PC-9 (cell line): ENCODE measurements around the gene CYB5B.

ENCODE experiments used
- CTCF ChIP-seq: fragments of 200-600 bp; sonication (generic); conservative IDR thresholded peaks from 2 replicates; pipeline ENCODE4 v1.6.1; 2017; ENCODE audit warnings: mixed run types, antibody characterized with exemption, mild to moderate bottlenecking, moderate library complexity
- EZH2 ChIP-seq: fragments of 200-600 bp; sonication (generic); IDR thresholded peaks from 2 replicates; pipeline ENCODE4 v1.8.0; 2017; ENCODE audit warnings: antibody characterized with exemption, low read depth

GRCh38 chr16:69514356-69514755, 89.9 kb downstream of the CYB5B start:
- TF ChIP-seq CTCF (no peak), EZH2 (no peak)
